Thoracic aorta (tissue), 2 donors: ENCODE results near the gene SLC6A3. TPM values are rescaled to one million over a fixed set of nuclear protein-coding genes. Genes with fewer than 3 reads are reported as not detected.
"Not testable (repeated sequence)": the region's sequence is repeated elsewhere in the genome, so short reads cannot be mapped to it uniquely, and the experiment has no call there.

ENCODE experiments used
- ATAC-seq: fragments of 150-250 bp; one replicate; pipeline ENCODE4 v1.8.0; 2017; ENCODE audit warnings: low read depth; ENCODE audit not compliant: insufficient number of reproducible peaks, low FRiP score
- DNase-seq: peaks from one replicate; pipeline ENCODE4 v3.0.0-alpha.2; 2020; ENCODE audit warnings: low spot score
- H3K27ac ChIP-seq, 2 donors: fragments of 200-600 bp; sonication (generic); 1 replicate in 1 of 2; 2 replicates in 1 of 2; pipeline ENCODE4 v1.5.1; 2016; ENCODE audit warnings: mild to moderate bottlenecking in 2 of 2, moderate library complexity in 2 of 2
- H3K27me3 ChIP-seq: fragments of 200-600 bp; sonication (generic); replicated peaks from 2 replicates; pipeline ENCODE4 v1.6.0; 2016; ENCODE audit warnings: mild to moderate bottlenecking; ENCODE audit not compliant: insufficient read depth
- H3K36me3 ChIP-seq: fragments of 200-600 bp; sonication (generic); one replicate; pipeline ENCODE4 v1.5.1; 2016
- H3K4me1 ChIP-seq, 2 donors: fragments of 200-600 bp; sonication (generic); 1 replicate in 1 of 2; 2 replicates in 1 of 2; pipeline versions ENCODE4 v1.5.1 to v1.6.0; 2016; ENCODE audit warnings: low read depth in 2 of 2, mild to moderate bottlenecking in 1 of 2; ENCODE audit not compliant: control insufficient read depth in 1 of 2
- H3K4me3 ChIP-seq: fragments of 200-600 bp; sonication (generic); 2 replicates; pipeline ENCODE4 v1.5.1; 2016; ENCODE audit warnings: mild to moderate bottlenecking
- H3K9me3 ChIP-seq: fragments of 200-600 bp; sonication (generic); 2 replicates; pipeline ENCODE4 v1.5.1; 2016
- total RNA-seq, 2 donors: library from RNA; depleted of rRNA; stranded (reverse); fragments of >200 nt; gene quantifications; one replicate each; pipeline versions ENCODE4 v1.1.0 to v1.2.3, GENCODE V29; 2016
- TF ChIP-seq, protein P1 (sequence below): fragments of 200-600 bp; sonication (generic); IDR thresholded peaks from one replicate; pipeline ENCODE4 v1.5.1; 2019; ENCODE audit warnings: antibody characterized with exemption

Gene SLC6A3
- total RNA-seq, 2 donors from 2014 or later: 0.14 TPM; not detected in 1

DNA sequence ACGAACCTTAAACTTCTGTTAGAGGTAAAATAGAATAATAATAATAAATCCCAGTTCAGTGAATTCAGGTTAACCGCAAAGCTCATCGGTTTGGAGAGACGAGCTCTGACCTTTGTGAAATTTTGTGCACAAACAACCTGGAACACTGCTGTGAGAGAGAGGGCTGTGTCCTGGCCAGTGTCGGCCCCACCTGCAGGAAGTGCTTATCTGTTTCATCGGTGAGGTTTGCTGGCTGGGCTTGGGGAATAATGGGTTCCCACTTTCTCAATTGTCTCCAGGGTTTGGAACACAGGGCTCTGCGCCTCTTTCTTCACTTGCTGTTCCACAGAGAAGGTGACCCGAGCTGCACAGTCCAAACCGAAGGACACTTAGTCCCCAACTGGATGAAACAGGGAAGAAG lies 81.0 kb downstream of the SLC6A3 start:
- no peak overlapping the region for H3K27ac ChIP-seq
- no peaks in the 10 kb centered on the region for H3K9me3 ChIP-seq
- TF ChIP-seq, protein P1, sequence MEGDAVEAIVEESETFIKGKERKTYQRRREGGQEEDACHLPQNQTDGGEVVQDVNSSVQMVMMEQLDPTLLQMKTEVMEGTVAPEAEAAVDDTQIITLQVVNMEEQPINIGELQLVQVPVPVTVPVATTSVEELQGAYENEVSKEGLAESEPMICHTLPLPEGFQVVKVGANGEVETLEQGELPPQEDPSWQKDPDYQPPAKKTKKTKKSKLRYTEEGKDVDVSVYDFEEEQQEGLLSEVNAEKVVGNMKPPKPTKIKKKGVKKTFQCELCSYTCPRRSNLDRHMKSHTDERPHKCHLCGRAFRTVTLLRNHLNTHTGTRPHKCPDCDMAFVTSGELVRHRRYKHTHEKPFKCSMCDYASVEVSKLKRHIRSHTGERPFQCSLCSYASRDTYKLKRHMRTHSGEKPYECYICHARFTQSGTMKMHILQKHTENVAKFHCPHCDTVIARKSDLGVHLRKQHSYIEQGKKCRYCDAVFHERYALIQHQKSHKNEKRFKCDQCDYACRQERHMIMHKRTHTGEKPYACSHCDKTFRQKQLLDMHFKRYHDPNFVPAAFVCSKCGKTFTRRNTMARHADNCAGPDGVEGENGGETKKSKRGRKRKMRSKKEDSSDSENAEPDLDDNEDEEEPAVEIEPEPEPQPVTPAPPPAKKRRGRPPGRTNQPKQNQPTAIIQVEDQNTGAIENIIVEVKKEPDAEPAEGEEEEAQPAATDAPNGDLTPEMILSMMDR: no peak
- ATAC-seq (no peak), DNase-seq (no peak)
- H3K4me1 ChIP-seq: no peaks in the 10 kb centered on the region
- H3K27me3 ChIP-seq: no peaks in the 10 kb centered on the region
- no peaks in the 10 kb centered on the region for H3K36me3 ChIP-seq
- H3K4me3 ChIP-seq: no peak overlapping the region

- Histone ChIP-seq H3K36me3 (no peaks in the 10 kb centered on the region), H3K27me3 (no peaks in the 10 kb centered on the region), H3K4me1 (no peaks in the 10 kb centered on the region), H3K27ac (no peak overlapping the region), H3K9me3 (no peaks in the 10 kb centered on the region), H3K4me3 (no peak overlapping the region)
- DNase-seq (no peak), ATAC-seq (no peak)
- TF ChIP-seq, protein P1: no peak
Measured at GRCh38 chr5:1363581-1363980, 81.7 kb downstream of the SLC6A3 start.

DNA sequence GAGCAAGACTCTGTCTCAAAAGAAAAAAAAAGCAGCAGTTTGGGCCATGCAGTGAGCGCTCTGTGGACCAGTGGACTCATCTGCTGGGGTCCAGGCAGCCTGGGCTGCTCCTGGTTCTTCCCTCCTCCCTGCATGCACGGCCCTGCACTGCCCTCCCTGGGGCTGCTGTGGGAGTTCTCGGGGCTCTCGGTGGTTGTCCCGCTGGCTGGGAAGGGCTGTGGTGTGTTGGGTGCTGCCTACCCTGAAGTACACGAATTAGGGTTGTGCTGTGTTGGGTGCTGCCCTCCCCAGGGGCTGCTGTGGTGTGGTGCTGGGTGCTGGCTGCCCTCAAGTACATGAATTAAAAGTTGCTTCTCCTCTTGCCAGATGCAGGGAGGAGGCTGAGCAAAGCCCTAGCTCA lies 82.1 kb downstream of the SLC6A3 start:
- H3K27ac ChIP-seq: no peak overlapping the region
- ATAC-seq (no peak), DNase-seq (no peak)
- no peaks in the 10 kb centered on the region for H3K27me3 ChIP-seq
- TF ChIP-seq, protein P1: no peak
- H3K9me3 ChIP-seq: no peaks in the 10 kb centered on the region
- no peaks in the 10 kb centered on the region for H3K36me3 ChIP-seq
- no peaks in the 10 kb centered on the region for H3K4me1 ChIP-seq
- H3K4me3 ChIP-seq: no peak overlapping the region

DNA sequence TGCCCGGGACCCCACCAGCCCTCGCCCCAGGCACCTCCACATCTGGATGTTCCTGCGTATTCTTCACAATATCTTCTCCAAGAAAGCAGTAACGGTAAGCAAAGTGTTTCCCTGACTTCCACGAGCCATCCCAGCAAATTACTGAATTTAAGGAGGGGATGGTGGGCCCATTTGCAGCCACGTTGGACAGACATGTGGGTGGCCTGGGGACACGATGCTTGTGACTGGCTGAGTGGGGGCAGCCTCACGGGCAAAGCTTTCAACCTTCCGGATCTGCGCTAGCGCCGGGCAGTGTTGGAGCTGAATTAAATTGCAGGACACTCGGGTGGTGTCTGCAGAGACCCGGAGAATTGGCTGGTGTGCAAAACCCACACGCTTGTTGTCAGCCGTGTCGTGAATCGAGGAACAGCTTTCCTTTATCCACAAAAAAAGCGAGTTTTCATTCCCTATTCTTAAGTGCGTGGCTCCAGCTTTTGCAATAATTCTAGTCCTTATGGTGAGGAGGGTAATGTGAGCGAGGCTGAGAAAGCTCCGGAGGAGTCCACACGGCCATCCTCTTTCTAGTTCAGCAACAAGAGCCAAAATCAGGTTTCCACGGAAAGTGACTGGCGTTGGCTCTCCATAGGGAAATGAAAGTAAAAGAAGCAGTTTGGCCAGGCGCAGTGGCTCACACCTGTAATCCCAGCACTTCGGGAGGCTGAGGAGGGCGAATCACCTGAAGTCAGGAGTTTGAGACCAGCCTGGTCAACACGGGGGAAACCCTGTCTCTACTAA lies 82.8 kb downstream of the SLC6A3 start:
- H3K36me3 ChIP-seq: no peaks in the 10 kb centered on the region
- H3K4me1 ChIP-seq: no peaks in the 10 kb centered on the region
- DNase-seq (no peak), ATAC-seq (no peak)
- H3K9me3 ChIP-seq: no peaks in the 10 kb centered on the region
- H3K27me3 ChIP-seq: no peaks in the 10 kb centered on the region
- TF ChIP-seq, protein P1: no peak
- H3K4me3 ChIP-seq: no peak overlapping the region
- H3K27ac ChIP-seq: no peak overlapping the region

DNA sequence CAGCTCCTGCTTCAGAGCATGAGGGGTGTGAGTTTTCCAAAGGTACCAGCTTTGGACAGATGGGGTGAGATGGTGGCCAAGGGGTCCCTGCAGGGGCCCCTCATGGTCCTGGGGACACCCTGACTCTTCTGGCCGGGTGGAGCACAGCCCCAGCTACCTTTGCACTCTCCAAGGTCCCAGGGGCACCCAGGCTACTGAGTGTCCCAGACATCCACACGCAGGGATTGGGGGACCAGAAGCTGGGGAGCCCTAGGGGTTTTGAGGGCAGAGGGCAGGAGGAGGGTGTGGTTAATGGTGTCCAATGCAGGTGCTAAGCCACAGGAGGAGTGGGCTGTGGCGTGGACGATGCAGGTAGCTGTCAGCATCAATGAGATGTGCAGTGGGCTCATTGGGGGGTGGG lies 84.4 kb downstream of the SLC6A3 start:
- no peak for ATAC-seq
- Histone ChIP-seq H3K4me1 (no peaks in the 10 kb centered on the region), H3K36me3 (no peaks in the 10 kb centered on the region), H3K27me3 (no peaks in the 10 kb centered on the region), H3K9me3 (no peaks in the 10 kb centered on the region), H3K27ac (no peak overlapping the region), H3K4me3 (no peak overlapping the region)
- no peak for DNase-seq
- TF ChIP-seq, protein P1: no peak

DNA sequence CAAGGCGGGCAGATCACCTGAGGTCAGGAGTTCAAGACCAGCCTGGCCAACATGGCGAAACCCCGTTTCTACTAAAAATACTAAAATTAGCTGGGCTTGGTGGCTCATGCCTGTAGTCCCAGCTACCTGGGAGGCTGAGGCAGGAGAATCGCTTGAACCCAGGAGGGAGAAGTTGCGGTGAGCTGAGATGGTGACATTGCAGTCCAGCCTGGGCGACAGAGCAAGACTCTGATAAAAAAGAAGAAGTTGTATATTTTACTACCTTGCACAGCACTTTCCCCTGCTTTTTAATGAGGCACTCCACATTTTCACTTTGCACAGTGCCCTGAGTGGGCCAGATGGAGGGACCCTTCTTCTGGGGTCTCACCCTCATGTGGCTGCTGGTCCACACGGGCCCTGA lies 84.9 kb downstream of the SLC6A3 start:
- not testable (repeated sequence) for ATAC-seq, H3K4me3 ChIP-seq, H3K4me1 ChIP-seq, H3K36me3 ChIP-seq, DNase-seq, H3K9me3 ChIP-seq, H3K27me3 ChIP-seq, H3K27ac ChIP-seq
